DOHH2 (cell line): Measurements from ENCODE around the gene MAGI3.

Source experiments
- H3F3A ChIP-seq: fragments of 200-600 bp; sonication (generic), shearing (Covaris generic); 2 replicates; pipeline ENCODE4 v1.6.0; 2016; ENCODE audit warnings: antibody characterized with exemption, mild to moderate bottlenecking; ENCODE audit not compliant: control insufficient read depth, insufficient read depth
- H3K27ac ChIP-seq: fragments of 200-600 bp; sonication (generic); 2 replicates; pipeline ENCODE4 v1.5.1; 2014; ENCODE audit warnings: low read depth, mild to moderate bottlenecking, low read length, moderate library complexity
- H3K27me3 ChIP-seq: fragments of 200-600 bp; sonication (generic); 2 replicates; pipeline ENCODE4 v1.6.1; 2014; ENCODE audit warnings: mild to moderate bottlenecking, low read length, mixed read lengths; ENCODE audit not compliant: control insufficient read depth
- H3K36me3 ChIP-seq: fragments of 200-600 bp; sonication (generic); 2 replicates; pipeline ENCODE4 v1.6.1; 2014; ENCODE audit warnings: mild to moderate bottlenecking, low read length, moderate library complexity, mixed read lengths; ENCODE audit not compliant: control insufficient read depth
- H3K4me1 ChIP-seq: fragments of 200-600 bp; sonication (generic); 2 replicates; pipeline ENCODE4 v1.6.1; 2014; ENCODE audit warnings: mild to moderate bottlenecking, low read length, mixed read lengths; ENCODE audit not compliant: control insufficient read depth
- H3K4me2 ChIP-seq: fragments of 200-600 bp; sonication (generic); 2 replicates; pipeline ENCODE4 v1.6.0; 2014; ENCODE audit warnings: mild to moderate bottlenecking, low read length, moderate library complexity
- H3K4me3 ChIP-seq: fragments of 200-600 bp; sonication (generic); 2 replicates; pipeline ENCODE4 v1.5.1; 2014; ENCODE audit warnings: mild to moderate bottlenecking, low read length, mixed read lengths
- H3K79me2 ChIP-seq: fragments of 200-600 bp; sonication (generic); 2 replicates; pipeline ENCODE4 v1.6.1; 2014; ENCODE audit warnings: mild to moderate bottlenecking, low read length, mixed read lengths; ENCODE audit not compliant: control insufficient read depth
- H3K9me2 ChIP-seq: fragments of 200-600 bp; sonication (generic); replicated peaks from 2 replicates; pipeline ENCODE4 v1.6.1; 2014; ENCODE audit warnings: mild to moderate bottlenecking, low read length, mixed read lengths; ENCODE audit not compliant: control insufficient read depth
- H3K9me3 ChIP-seq: fragments of 200-600 bp; sonication (generic); 2 replicates; pipeline ENCODE4 v1.6.1; 2014; ENCODE audit warnings: antibody characterized with exemption, low read length, mixed read lengths; ENCODE audit not compliant: control insufficient read depth, insufficient read depth
- H4K20me1 ChIP-seq: fragments of 200-600 bp; sonication (generic); 2 replicates; pipeline ENCODE4 v1.6.0; 2014; ENCODE audit warnings: low read depth, mild to moderate bottlenecking, antibody characterized with exemption, low read length, moderate library complexity; ENCODE audit not compliant: control insufficient read depth, insufficient read depth
- CTCF ChIP-seq: fragments of 200-600 bp; sonication (generic); IDR thresholded peaks from one replicate; pipeline ENCODE4 v1.5.1; 2014; ENCODE audit warnings: antibody characterized with exemption, mild to moderate bottlenecking, low read depth, low read length; ENCODE audit not compliant: poor library complexity, severe bottlenecking
- EZH2phosphoT487 ChIP-seq: fragments of 200-600 bp; sonication (generic); IDR thresholded peaks from 2 replicates; pipeline ENCODE4 v1.6.1; 2017; ENCODE audit warnings: borderline replicate concordance, mild to moderate bottlenecking, antibody characterized with exemption, low read length, moderate library complexity, mixed read lengths

The MAGI3 gene

GRCh38 chr1:113672491-113672890 lies 282.2 kb downstream of the MAGI3 start:
- H3K79me2 ChIP-seq, result no peaks in the 10 kb centered on the region
- no peak overlapping the region for H3K4me3 ChIP-seq
- no peak for TF ChIP-seq CTCF
- no peak for TF ChIP-seq EZH2phosphoT487
- H3F3A ChIP-seq, result no peaks in the 10 kb centered on the region
- H3K4me1 ChIP-seq, result no peaks in the 10 kb centered on the region
- H3K36me3 ChIP-seq, result no peaks in the 10 kb centered on the region
- no peaks in the 10 kb centered on the region for H4K20me1 ChIP-seq
- H3K27ac ChIP-seq, result no peak overlapping the region
- H3K27me3 ChIP-seq, result no peaks in the 10 kb centered on the region
- H3K9me2 ChIP-seq, result no peaks in the 10 kb centered on the region
- no peaks in the 10 kb centered on the region for H3K9me3 ChIP-seq
- H3K4me2 ChIP-seq, result no peak overlapping the region

- Histone ChIP-seq H3F3A (no peaks in the 10 kb centered on the region), H4K20me1 (no peaks in the 10 kb centered on the region), H3K4me1 (no peaks in the 10 kb centered on the region), H3K4me2 (no peak overlapping the region), H3K27ac (no peak overlapping the region), H3K9me3 (no peaks in the 10 kb centered on the region), H3K27me3 (no peaks in the 10 kb centered on the region), H3K4me3 (no peak overlapping the region), H3K36me3 (no peaks in the 10 kb centered on the region), H3K79me2 (no peaks in the 10 kb centered on the region), H3K9me2 (no peaks in the 10 kb centered on the region)
- TF ChIP-seq EZH2phosphoT487 (no peak), CTCF (no peak)
These were observed 284.3 kb downstream of the MAGI3 start for GRCh38 chr1:113674591-113674990.

GRCh38 chr1:113675302-113675701 lies 285.0 kb downstream of the MAGI3 start:
- H3K27me3 ChIP-seq, result no peaks in the 10 kb centered on the region
- no peaks in the 10 kb centered on the region for H3K4me1 ChIP-seq
- H3K79me2 ChIP-seq, result no peaks in the 10 kb centered on the region
- no peaks in the 10 kb centered on the region for H3F3A ChIP-seq
- TF ChIP-seq CTCF (no peak), EZH2phosphoT487 (no peak)
- no peaks in the 10 kb centered on the region for H3K9me3 ChIP-seq
- no peaks in the 10 kb centered on the region for H4K20me1 ChIP-seq
- H3K9me2 ChIP-seq, result no peaks in the 10 kb centered on the region
- no peak overlapping the region for H3K4me3 ChIP-seq
- H3K36me3 ChIP-seq, result no peaks in the 10 kb centered on the region
- no peak overlapping the region for H3K4me2 ChIP-seq
- H3K27ac ChIP-seq, result no peak overlapping the region

GRCh38 chr1:113676524-113676923 lies 286.2 kb downstream of the MAGI3 start:
- Histone ChIP-seq H3K36me3 (no peaks in the 10 kb centered on the region), H3F3A (no peaks in the 10 kb centered on the region)

More at GRCh38 chr1:113676524-113676923, 286.2 kb downstream of the MAGI3 start:
- Histone ChIP-seq H3K79me2 (no peaks in the 10 kb centered on the region), H3K4me2 (no peak overlapping the region), H3K9me2 (no peaks in the 10 kb centered on the region), H4K20me1 (no peaks in the 10 kb centered on the region), H3K27ac (no peak overlapping the region), H3K4me3 (no peak overlapping the region), H3K27me3 (no peaks in the 10 kb centered on the region), H3K4me1 (no peaks in the 10 kb centered on the region), H3K9me3 (no peaks in the 10 kb centered on the region)
- no peak for TF ChIP-seq CTCF
- no peak for TF ChIP-seq EZH2phosphoT487
